Breast epithelium (tissue), 4 donors: ENCODE measurements around the gene AUH. TPM values are rescaled to one million over a fixed set of nuclear protein-coding genes. Genes with fewer than 3 reads are reported as not detected.

ENCODE experiments used
- DNase-seq, 2 donors: peaks; one replicate each; pipeline ENCODE4 v3.0.0-alpha.2; 2019; ENCODE audit warnings: low spot score in 2 of 2
- H3K27ac ChIP-seq, 2 donors: fragments of 200-600 bp; sonication (generic) in 1 of 2; one replicate each; pipeline ENCODE4 v1.5.1; 2016 to 2019; ENCODE audit warnings: mild to moderate bottlenecking in 1 of 2
- H3K27me3 ChIP-seq, 2 donors: fragments of 200-600 bp; sonication (generic) in 1 of 2; one replicate each; pipeline versions ENCODE4 v1.5.1 to v1.6.0; 2017 to 2019; ENCODE audit warnings: control low read depth in 1 of 2, mild to moderate bottlenecking in 1 of 2
- H3K36me3 ChIP-seq: fragments of 200-600 bp; one replicate; pipeline ENCODE4 v1.5.1; 2019
- H3K4me1 ChIP-seq, 2 donors: fragments of 200-600 bp; sonication (generic); one replicate each; pipeline ENCODE4 v1.5.1; 2016 to 2019; ENCODE audit warnings: control low read depth in 1 of 2
- H3K4me3 ChIP-seq, 3 donors: fragments of 200-600 bp; sonication (generic); 1 replicate in 2 of 3; 2 replicates in 1 of 3; pipeline ENCODE4 v1.5.1; 2016 to 2019; ENCODE audit warnings: mild to moderate bottlenecking in 3 of 3, moderate library complexity in 2 of 3
- H3K9me3 ChIP-seq, 2 donors: fragments of 200-600 bp; sonication (generic) in 1 of 2; one replicate each; pipeline ENCODE4 v1.5.1; 2016 to 2019; ENCODE audit warnings: control low read depth in 1 of 2
- POLR2A ChIP-seq: fragments of 450-650 bp; IDR thresholded peaks from one replicate; pipeline ENCODE4 v1.6.1; 2016; ENCODE audit warnings: antibody characterized with exemption, mild to moderate bottlenecking, moderate library complexity
- POLR2AphosphoS5 ChIP-seq, 3 donors: sonication (generic); formaldehyde crosslinking; IDR thresholded peaks; one replicate each; pipeline ENCODE4 v1.6.1; 2017; ENCODE audit warnings: antibody characterized with exemption in 3 of 3
- intact Hi-C: fragments of 100-400 bp; cut with DNase I; formaldehyde crosslinking; loops from one replicate; pipeline ENCODE4 v1.15.1; 2023; ENCODE audit warnings: low total_unique reads
- total RNA-seq, 3 donors: library from RNA; depleted of rRNA; stranded (reverse); fragments of >200 nt; gene quantifications; one replicate each; pipeline ENCODE4 v1.1.0, GENCODE V29; 2016
- TF ChIP-seq, protein P1 (sequence below), 3 donors: fragments of 450-650 bp; IDR thresholded peaks; one replicate each; pipeline ENCODE4 v1.5.1; 2016 to 2017; ENCODE audit warnings: antibody characterized with exemption in 3 of 3, mild to moderate bottlenecking in 3 of 3, moderate library complexity in 3 of 3

Gene AUH
- total RNA-seq, 3 donors from 2014 or later, result 34.2 to 64.4 (median 50.8) TPM

DNA sequence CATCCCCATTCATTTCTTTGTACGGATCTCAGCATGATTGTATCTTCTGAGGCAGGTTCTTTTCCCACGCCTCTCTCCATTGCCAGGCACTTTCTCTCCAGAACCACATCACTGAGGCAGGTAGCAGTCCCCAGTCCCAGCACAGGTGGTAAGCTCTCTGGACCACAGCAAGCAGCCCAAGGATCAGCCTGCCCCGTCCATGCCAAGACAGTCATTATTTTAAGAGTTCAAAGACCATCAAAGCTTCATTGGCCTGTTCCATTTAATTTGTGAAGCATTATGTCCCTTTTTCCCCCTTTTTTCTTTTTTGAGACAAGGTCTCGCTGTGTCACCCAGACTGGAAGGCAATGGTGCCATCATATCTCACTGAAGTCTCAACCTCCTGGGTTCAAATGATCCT is 171.7 kb downstream of the AUH start:
- Histone ChIP-seq H3K36me3 (no peaks in the 10 kb centered on the region), H3K27me3 (no peaks in the 10 kb centered on the region), H3K9me3 (no peaks in the 10 kb centered on the region), H3K27ac (no peak overlapping the region), H3K4me1 (peaks cover 0 to 20% of the 10 kb centered on the region in 2 donors), H3K4me3 (no peak overlapping the region)
- no peak for DNase-seq
- TF ChIP-seq, protein P1, sequence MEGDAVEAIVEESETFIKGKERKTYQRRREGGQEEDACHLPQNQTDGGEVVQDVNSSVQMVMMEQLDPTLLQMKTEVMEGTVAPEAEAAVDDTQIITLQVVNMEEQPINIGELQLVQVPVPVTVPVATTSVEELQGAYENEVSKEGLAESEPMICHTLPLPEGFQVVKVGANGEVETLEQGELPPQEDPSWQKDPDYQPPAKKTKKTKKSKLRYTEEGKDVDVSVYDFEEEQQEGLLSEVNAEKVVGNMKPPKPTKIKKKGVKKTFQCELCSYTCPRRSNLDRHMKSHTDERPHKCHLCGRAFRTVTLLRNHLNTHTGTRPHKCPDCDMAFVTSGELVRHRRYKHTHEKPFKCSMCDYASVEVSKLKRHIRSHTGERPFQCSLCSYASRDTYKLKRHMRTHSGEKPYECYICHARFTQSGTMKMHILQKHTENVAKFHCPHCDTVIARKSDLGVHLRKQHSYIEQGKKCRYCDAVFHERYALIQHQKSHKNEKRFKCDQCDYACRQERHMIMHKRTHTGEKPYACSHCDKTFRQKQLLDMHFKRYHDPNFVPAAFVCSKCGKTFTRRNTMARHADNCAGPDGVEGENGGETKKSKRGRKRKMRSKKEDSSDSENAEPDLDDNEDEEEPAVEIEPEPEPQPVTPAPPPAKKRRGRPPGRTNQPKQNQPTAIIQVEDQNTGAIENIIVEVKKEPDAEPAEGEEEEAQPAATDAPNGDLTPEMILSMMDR (IDR thresholded peaks at IDR 0.05), result no peak
- TF ChIP-seq POLR2A, result no peak
- no peak for TF ChIP-seq POLR2AphosphoS5 (IDR thresholded peaks at IDR 0.05)
- intact Hi-C loops, result loop anchor here (5.0 kb wide), 1 partner anchor 232 kb away; the partner anchor contains the start of gene NFIL3

GRCh38 chr9:91188719-91189590 is 172.8 kb downstream of the AUH start:
- H3K27ac ChIP-seq, result no peak overlapping the region
- no peaks in the 10 kb centered on the region for H3K36me3 ChIP-seq
- TF ChIP-seq POLR2A (no peak), POLR2AphosphoS5 (IDR thresholded peaks at IDR 0.05) (no peak)
- TF ChIP-seq, protein P1 (IDR thresholded peaks at IDR 0.05), result no peak
- H3K4me3 ChIP-seq, result no peak overlapping the region
- intact Hi-C loops, result no loop called here
- no peak for DNase-seq
- no peaks in the 10 kb centered on the region for H3K9me3 ChIP-seq
- peaks cover 0 to 11% of the 10 kb centered on the region in 2 donors for H3K4me1 ChIP-seq
- no peaks in the 10 kb centered on the region for H3K27me3 ChIP-seq

- no peak overlapping the region for H3K27ac ChIP-seq
- TF ChIP-seq, protein P1 (IDR thresholded peaks at IDR 0.05), result no peak
- TF ChIP-seq POLR2AphosphoS5 (IDR thresholded peaks at IDR 0.05) (no peak), POLR2A (no peak)
- H3K36me3 ChIP-seq, result no peaks in the 10 kb centered on the region
- H3K4me1 ChIP-seq, result peaks cover 0 to 10% of the 10 kb centered on the region in 2 donors
- no peaks in the 10 kb centered on the region for H3K27me3 ChIP-seq
- intact Hi-C loops, result no loop called here
- no peaks in the 10 kb centered on the region for H3K9me3 ChIP-seq
- no peak overlapping the region for H3K4me3 ChIP-seq
- no peak for DNase-seq
Observed at GRCh38 chr9:91187965-91188344, 173.8 kb downstream of the AUH start.

DNA sequence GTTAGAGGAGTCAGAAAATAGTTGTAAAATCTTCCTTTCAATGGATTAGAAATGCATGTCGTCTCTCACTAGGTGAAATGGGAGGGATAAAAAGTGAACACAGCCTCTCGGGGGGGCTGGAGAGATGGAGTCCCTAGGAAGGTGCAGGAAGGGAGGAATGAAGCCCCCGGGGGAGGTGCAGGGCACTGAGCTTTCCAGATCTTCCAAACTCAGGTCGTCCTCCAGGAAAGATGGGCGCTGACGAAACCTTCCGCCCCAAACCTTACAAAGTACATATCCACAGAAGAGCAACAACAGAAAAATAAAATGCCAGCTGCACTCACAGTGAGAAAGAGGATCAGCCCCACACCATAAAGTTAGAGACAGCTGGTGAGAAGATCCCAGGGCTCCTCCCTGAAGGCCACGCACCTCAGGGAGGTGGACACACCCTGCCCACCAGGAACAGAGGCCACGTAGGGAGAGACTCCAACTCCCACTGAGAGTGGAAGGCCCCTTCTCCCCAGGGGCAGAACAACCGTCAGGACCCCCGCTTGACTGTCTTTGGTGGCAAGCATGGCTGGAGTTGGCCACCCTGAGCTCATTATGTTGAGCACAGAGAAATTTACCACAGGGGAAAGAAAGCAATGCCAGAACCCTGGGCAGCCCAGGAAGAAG is 174.3 kb downstream of the AUH start:
- Histone ChIP-seq H3K27me3 (no peaks in the 10 kb centered on the region), H3K9me3 (no peaks in the 10 kb centered on the region), H3K4me3 (no peak overlapping the region), H3K4me1 (peaks cover 0 to 8% of the 10 kb centered on the region in 2 donors), H3K36me3 (no peaks in the 10 kb centered on the region), H3K27ac (no peak overlapping the region)
- intact Hi-C loops, result no loop called here
- TF ChIP-seq POLR2AphosphoS5 (IDR thresholded peaks at IDR 0.05), result no peak
- TF ChIP-seq, protein P1 (IDR thresholded peaks at IDR 0.05), result no peak
- no peak for TF ChIP-seq POLR2A
- no peak for DNase-seq

- no peaks in the 10 kb centered on the region for H3K9me3 ChIP-seq
- no peaks in the 10 kb centered on the region for H3K36me3 ChIP-seq
- intact Hi-C loops, result no loop called here
- TF ChIP-seq POLR2AphosphoS5 (IDR thresholded peaks at IDR 0.05) (no peak), POLR2A (no peak)
- TF ChIP-seq, protein P1 (IDR thresholded peaks at IDR 0.05), result no peak
- no peaks in the 10 kb centered on the region for H3K27me3 ChIP-seq
- H3K4me1 ChIP-seq, result no peaks in the 10 kb centered on the region
- no peak overlapping the region for H3K27ac ChIP-seq
- no peak overlapping the region for H3K4me3 ChIP-seq
- no peak for DNase-seq
Observed at GRCh38 chr9:91186632-91187108, 175.0 kb downstream of the AUH start.
